Measurements from ENCODE around the gene ZNF541. TPM values are rescaled to one million over a fixed set of nuclear protein-coding genes. Genes with fewer than 3 reads are reported as not detected.

ZNF541 gene
- total and polyA plus RNA-seq, 2 donors (not counting 3 experiments of a cell fraction or from before 2014, with no cell fraction given), result 0.03 to 0.13 TPM

GRCh38 chr19:47560999-47561398 lies 11.9 kb downstream of the ZNF541 start:
- Histone ChIP-seq H3K27ac (ENCODE audit: insufficient read depth, low read depth, low read length) (no peak overlapping the region), H3K4me3 (replicated peaks in 1 of 3; ENCODE audit: insufficient read depth in 1 of 3, low read depth in 1 of 3, low read length in 3 of 3) (no peak overlapping the region), H3K79me2 (ENCODE audit: control insufficient read depth, insufficient read depth, low read length) (no peaks in the 10 kb centered on the region), H3K9ac (replicated peaks; ENCODE audit: extremely low read depth, insufficient read depth, low read length) (no peak overlapping the region), H3K9me1 (replicated peaks; ENCODE audit: control insufficient read depth, extremely low read depth, insufficient read depth, low read length) (no peaks in the 10 kb centered on the region), H3K9me3 (replicated peaks; ENCODE audit: control insufficient read depth, insufficient read depth, low read length) (no peaks in the 10 kb centered on the region), H2AFZ (ENCODE audit: low read depth, low read length) (no peak overlapping the region), H3K36me3 (ENCODE audit: control insufficient read depth in 2 of 2, extremely low read depth in 1 of 2, insufficient read depth in 2 of 2, low read length in 2 of 2) (no peaks in the 10 kb centered on the region), H3K27me3 (ENCODE audit: control insufficient read depth in 2 of 2, insufficient read depth in 2 of 2, low read length in 2 of 2) (peaks cover 3 to 5% of the 10 kb centered on the region in 2 experiments), H4K20me1 (replicated peaks; ENCODE audit: control insufficient read depth, extremely low read depth, insufficient read depth, low read length) (no peaks in the 10 kb centered on the region), H3K4me1 (ENCODE audit: control insufficient read depth, extremely low read depth, insufficient read depth, low read length) (no peaks in the 10 kb centered on the region), H3K4me2 (ENCODE audit: insufficient read depth, low read length) (no peak overlapping the region)
- BruUV-seq (replicated peaks), result no TSS peak
- TF ChIP-seq POLR2AphosphoS5 (IDR thresholded peaks at IDR 0.05; ENCODE audit: insufficient read depth, low read depth, low read length), result no peak
- TF ChIP-seq JUN (IDR thresholded peaks at IDR 0.05; ENCODE audit: borderline replicate concordance, insufficient read depth, insufficient read length, low read depth), result no peak
- no peak for TF ChIP-seq CTCF (IDR thresholded peaks at IDR 0.05; ENCODE audit: extremely low read depth in 1 of 2, insufficient read depth in 1 of 2, low read depth in 1 of 2, low read length in 2 of 2)
- no peak for TF ChIP-seq MAX (IDR thresholded peaks at IDR 0.05; ENCODE audit: insufficient read depth, insufficient read length)
- TF ChIP-seq POLR2A (IDR thresholded peaks at IDR 0.05; ENCODE audit: low read depth, low read length), result no peak
- no peak for TF ChIP-seq MYC (IDR thresholded peaks at IDR 0.05; ENCODE audit: low read depth, low read length)
- no peak for TF ChIP-seq EZH2 (IDR thresholded peaks at IDR 0.05; ENCODE audit: borderline replicate concordance, low read depth, low read length, severe bottlenecking)
- no peak for TF ChIP-seq FOS (IDR thresholded peaks at IDR 0.05; ENCODE audit: borderline replicate concordance, insufficient read depth, low read length)
- TF ChIP-seq GATA2 (IDR thresholded peaks at IDR 0.05; ENCODE audit: insufficient read depth, insufficient read length, low read depth, low read length), result no peak
- dilution Hi-C loops (cut with MboI; ENCODE audit: extremely low pct_ligation_motif_present, low sequenced_read_pairs), result no loop called here
- ChIA-PET POLR2A (no interaction called here), CTCF (interaction anchor here (0.6 to 1.9 kb wide), 8 partner anchors 11 to 149 kb away, joined by 3 to 7 read pairs (median 3); partner anchors contain the start of gene NAPA)
- intact Hi-C loops (cut with micrococcal nuclease), result no loop called here
- no peak for FAIRE-seq
- no peak for DNase-seq (ENCODE audit: low read depth, low spot score)
